ENCODE results near the gene PCBD2. TPM values are rescaled to one million over a fixed set of nuclear protein-coding genes. Genes with fewer than 3 reads are reported as not detected.

Gene PCBD2
- total and polyA plus RNA-seq, 2 donors (not counting 1 experiment from before 2014, with no cell fraction given), result 3.8 to 5.4 TPM

GRCh38 chr5:134945041-134945440 lies 40.1 kb downstream of the PCBD2 start:
- Histone ChIP-seq H3K4me1 (ENCODE audit: control insufficient read depth, extremely low read depth, insufficient read depth, low read length) (no peaks in the 10 kb centered on the region), H3K4me3 (replicated peaks in 1 of 4; ENCODE audit: control extremely low read depth in 1 of 4, insufficient read depth in 1 of 4, low read depth in 3 of 4, low read length in 4 of 4) (no peak overlapping the region), H3K27me3 (ENCODE audit: control insufficient read depth, insufficient read depth, low read length) (no peaks in the 10 kb centered on the region), H4K20me1 (ENCODE audit: control insufficient read depth, extremely low read depth, insufficient read depth, low read length) (no peaks in the 10 kb centered on the region), H3K9ac (ENCODE audit: insufficient read depth, low read length) (no peak overlapping the region), H2AFZ (ENCODE audit: low read length) (no peak overlapping the region), H3K79me2 (ENCODE audit: control insufficient read depth, insufficient read depth, low read length) (no peaks in the 10 kb centered on the region), H3K4me2 (ENCODE audit: extremely low read depth, insufficient read depth, low read length) (no peak overlapping the region), H3K9me3 (ENCODE audit: control insufficient read depth, insufficient read depth, low read depth, low read length) (no peaks in the 10 kb centered on the region), H3K36me3 (ENCODE audit: control insufficient read depth, insufficient read depth, low read length) (no peaks in the 10 kb centered on the region), H3K27ac (ENCODE audit: insufficient read depth, low read length) (no peak overlapping the region)
- TF ChIP-seq, protein P1, sequence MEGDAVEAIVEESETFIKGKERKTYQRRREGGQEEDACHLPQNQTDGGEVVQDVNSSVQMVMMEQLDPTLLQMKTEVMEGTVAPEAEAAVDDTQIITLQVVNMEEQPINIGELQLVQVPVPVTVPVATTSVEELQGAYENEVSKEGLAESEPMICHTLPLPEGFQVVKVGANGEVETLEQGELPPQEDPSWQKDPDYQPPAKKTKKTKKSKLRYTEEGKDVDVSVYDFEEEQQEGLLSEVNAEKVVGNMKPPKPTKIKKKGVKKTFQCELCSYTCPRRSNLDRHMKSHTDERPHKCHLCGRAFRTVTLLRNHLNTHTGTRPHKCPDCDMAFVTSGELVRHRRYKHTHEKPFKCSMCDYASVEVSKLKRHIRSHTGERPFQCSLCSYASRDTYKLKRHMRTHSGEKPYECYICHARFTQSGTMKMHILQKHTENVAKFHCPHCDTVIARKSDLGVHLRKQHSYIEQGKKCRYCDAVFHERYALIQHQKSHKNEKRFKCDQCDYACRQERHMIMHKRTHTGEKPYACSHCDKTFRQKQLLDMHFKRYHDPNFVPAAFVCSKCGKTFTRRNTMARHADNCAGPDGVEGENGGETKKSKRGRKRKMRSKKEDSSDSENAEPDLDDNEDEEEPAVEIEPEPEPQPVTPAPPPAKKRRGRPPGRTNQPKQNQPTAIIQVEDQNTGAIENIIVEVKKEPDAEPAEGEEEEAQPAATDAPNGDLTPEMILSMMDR (conservative IDR thresholded peaks at IDR 0.05 in 1 of 2, IDR thresholded peaks at IDR 0.05 in 1 of 2; ENCODE audit: low read depth in 1 of 2, low read length in 2 of 2), result no peak
- TF ChIP-seq EZH2 (IDR thresholded peaks at IDR 0.05; ENCODE audit: low read length, missing control alignments), result no peak
- DNase-seq (ENCODE audit: low read depth in 2 of 2), result no peak

DNA sequence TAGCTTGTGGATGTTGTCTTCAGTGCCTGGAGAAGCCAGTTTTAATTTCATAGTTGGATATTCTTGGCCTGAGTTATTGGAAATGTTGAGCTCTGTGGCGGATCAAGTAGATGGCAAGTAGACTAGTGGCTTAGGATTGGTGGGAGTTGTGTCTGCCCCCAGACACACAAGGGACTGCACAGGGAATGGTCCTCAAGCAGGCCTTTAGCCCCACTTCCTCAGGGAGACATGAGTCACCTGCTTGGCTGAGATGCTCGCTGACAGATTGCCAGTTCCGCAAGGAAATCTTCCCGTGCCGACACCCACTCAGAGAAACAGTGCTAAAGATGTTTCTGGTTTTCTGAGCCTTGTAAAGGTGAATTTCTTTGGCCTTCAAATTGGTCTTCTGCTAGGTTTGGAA lies 44.0 kb downstream of the PCBD2 start:
- H3K27me3 ChIP-seq (ENCODE audit: control insufficient read depth, insufficient read depth, low read length), result no peaks in the 10 kb centered on the region
- DNase-seq (ENCODE audit: low read depth in 2 of 2), result peak; percentile 42 to 66
- no peaks in the 10 kb centered on the region for H3K9me3 ChIP-seq (ENCODE audit: control insufficient read depth, insufficient read depth, low read depth, low read length)
- no peaks in the 10 kb centered on the region for H3K36me3 ChIP-seq (ENCODE audit: control insufficient read depth, insufficient read depth, low read length)
- no peak overlapping the region for H3K4me3 ChIP-seq (replicated peaks in 1 of 4; ENCODE audit: control extremely low read depth in 1 of 4, insufficient read depth in 1 of 4, low read depth in 3 of 4, low read length in 4 of 4)
- H4K20me1 ChIP-seq (ENCODE audit: control insufficient read depth, extremely low read depth, insufficient read depth, low read length), result no peaks in the 10 kb centered on the region
- H3K4me1 ChIP-seq (ENCODE audit: control insufficient read depth, extremely low read depth, insufficient read depth, low read length), result no peaks in the 10 kb centered on the region
- H2AFZ ChIP-seq (ENCODE audit: low read length), result no peak overlapping the region
- TF ChIP-seq EZH2 (IDR thresholded peaks at IDR 0.05; ENCODE audit: low read length, missing control alignments), result no peak
- TF ChIP-seq, protein P1 (conservative IDR thresholded peaks at IDR 0.05 in 1 of 2, IDR thresholded peaks at IDR 0.05 in 1 of 2; ENCODE audit: low read depth in 1 of 2, low read length in 2 of 2), result no peak
- H3K9ac ChIP-seq (ENCODE audit: insufficient read depth, low read length), result no peak overlapping the region
- no peak overlapping the region for H3K4me2 ChIP-seq (ENCODE audit: extremely low read depth, insufficient read depth, low read length)
- H3K79me2 ChIP-seq (ENCODE audit: control insufficient read depth, insufficient read depth, low read length), result no peaks in the 10 kb centered on the region
- no peak overlapping the region for H3K27ac ChIP-seq (ENCODE audit: insufficient read depth, low read length)

DNA sequence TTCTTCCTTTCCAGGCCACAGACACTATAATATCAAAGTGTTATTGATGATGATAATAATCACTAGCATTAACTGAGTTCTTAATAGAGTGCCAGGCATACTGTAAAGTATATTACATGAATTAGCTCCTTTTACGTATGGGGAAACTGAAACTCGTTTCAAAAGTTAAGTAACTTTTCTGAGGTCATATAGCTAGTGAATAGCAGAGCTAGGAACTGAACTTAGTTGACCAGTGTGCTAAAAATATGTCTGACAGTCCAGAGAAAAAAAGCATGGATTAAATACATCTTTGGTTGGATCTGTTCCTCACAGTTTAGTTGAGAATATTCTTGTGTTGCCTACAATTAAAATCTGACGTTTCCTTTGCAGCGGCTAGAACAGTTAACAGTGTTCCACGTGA lies 44.4 kb downstream of the PCBD2 start:
- no peak overlapping the region for H3K27ac ChIP-seq (ENCODE audit: insufficient read depth, low read length)
- no peak overlapping the region for H3K4me2 ChIP-seq (ENCODE audit: extremely low read depth, insufficient read depth, low read length)
- H3K4me3 ChIP-seq (replicated peaks in 1 of 4; ENCODE audit: control extremely low read depth in 1 of 4, insufficient read depth in 1 of 4, low read depth in 3 of 4, low read length in 4 of 4), result no peak overlapping the region
- no peaks in the 10 kb centered on the region for H3K4me1 ChIP-seq (ENCODE audit: control insufficient read depth, extremely low read depth, insufficient read depth, low read length)
- H3K79me2 ChIP-seq (ENCODE audit: control insufficient read depth, insufficient read depth, low read length), result no peaks in the 10 kb centered on the region
- no peak for DNase-seq (ENCODE audit: low read depth in 2 of 2)
- no peaks in the 10 kb centered on the region for H3K36me3 ChIP-seq (ENCODE audit: control insufficient read depth, insufficient read depth, low read length)
- no peak overlapping the region for H2AFZ ChIP-seq (ENCODE audit: low read length)
- H3K9ac ChIP-seq (ENCODE audit: insufficient read depth, low read length), result no peak overlapping the region
- TF ChIP-seq, protein P1 (conservative IDR thresholded peaks at IDR 0.05 in 1 of 2, IDR thresholded peaks at IDR 0.05 in 1 of 2; ENCODE audit: low read depth in 1 of 2, low read length in 2 of 2), result no peak
- no peak for TF ChIP-seq EZH2 (IDR thresholded peaks at IDR 0.05; ENCODE audit: low read length, missing control alignments)
- H3K27me3 ChIP-seq (ENCODE audit: control insufficient read depth, insufficient read depth, low read length), result no peaks in the 10 kb centered on the region
- H4K20me1 ChIP-seq (ENCODE audit: control insufficient read depth, extremely low read depth, insufficient read depth, low read length), result no peaks in the 10 kb centered on the region
- H3K9me3 ChIP-seq (ENCODE audit: control insufficient read depth, insufficient read depth, low read depth, low read length), result no peaks in the 10 kb centered on the region

Measured in fibroblast of lung (primary cell).